Mesenchymal stem cell (in vitro differentiated cells and primary cell): ENCODE measurements around the gene WNT5B.
"Not testable (repeated sequence)": the region's sequence is repeated elsewhere in the genome, so short reads cannot be mapped to it uniquely, and the experiment has no call there.

Experiments
- DNase-seq: peaks from one replicate; pipeline ENCODE4 v3.0.0-alpha.2; 2013
- H2AFZ ChIP-seq: one replicate; pipeline ENCODE4 v1.6.1; 2013; ENCODE audit warnings: low read depth, mild to moderate bottlenecking, control low read depth, inconsistent platforms, low read length, moderate library complexity
- H2AK5ac ChIP-seq: 2 replicates; pipeline ENCODE4 v1.6.1; 2013; ENCODE audit warnings: low read length, moderate library complexity, mild to moderate bottlenecking, inconsistent platforms; ENCODE audit not compliant: severe bottlenecking
- H2BK120ac ChIP-seq: one replicate; pipeline ENCODE4 v1.6.1; 2013; ENCODE audit warnings: low read depth, mild to moderate bottlenecking, inconsistent platforms, low read length, moderate library complexity
- H2BK12ac ChIP-seq, 2 experiments: one replicate each; pipeline ENCODE4 v1.6.1; 2013; ENCODE audit warnings: inconsistent platforms in 2 of 2, low read length in 2 of 2, mild to moderate bottlenecking in 2 of 2, moderate library complexity in 2 of 2, control low read depth in 1 of 2
- H2BK15ac ChIP-seq: one replicate; pipeline ENCODE4 v1.6.1; 2013; ENCODE audit warnings: mild to moderate bottlenecking, low read depth, inconsistent platforms; ENCODE audit not compliant: poor library complexity, severe bottlenecking
- H2BK5ac ChIP-seq: 2 replicates; pipeline ENCODE4 v1.6.1; 2013; ENCODE audit warnings: low read depth, mild to moderate bottlenecking, low read length, control low read depth, inconsistent platforms; ENCODE audit not compliant: poor library complexity, severe bottlenecking
- H3K14ac ChIP-seq, 2 experiments: one replicate each; pipeline ENCODE4 v1.6.1; 2013; ENCODE audit warnings: inconsistent platforms in 2 of 2, low read length in 2 of 2, control low read depth in 1 of 2, mild to moderate bottlenecking in 1 of 2, moderate library complexity in 1 of 2
- H3K18ac ChIP-seq, 2 experiments: one replicate each; pipeline ENCODE4 v1.6.1; 2013; ENCODE audit warnings: inconsistent platforms in 2 of 2, low read length in 2 of 2, control low read depth in 1 of 2, low read depth in 1 of 2, mild to moderate bottlenecking in 1 of 2
- H3K23ac ChIP-seq, 2 experiments: one replicate each; pipeline ENCODE4 v1.6.1; 2013; ENCODE audit warnings: inconsistent platforms in 2 of 2, low read length in 2 of 2, mild to moderate bottlenecking in 2 of 2, moderate library complexity in 2 of 2, control low read depth in 1 of 2
- H3K27ac ChIP-seq: 2 replicates; pipeline ENCODE4 v1.5.1; 2013; ENCODE audit warnings: mild to moderate bottlenecking, moderate library complexity, low read length, control low read depth, inconsistent platforms; ENCODE audit not compliant: poor library complexity, severe bottlenecking
- H3K27me3 ChIP-seq, 2 experiments: 2 replicates each; pipeline versions ENCODE4 v1.6.1 to v1.7.0; 2013; ENCODE audit warnings: low read length in 2 of 2, mild to moderate bottlenecking in 2 of 2, moderate library complexity in 2 of 2, control low read depth in 1 of 2, inconsistent platforms in 1 of 2; ENCODE audit not compliant: control insufficient read depth in 1 of 2, insufficient read depth in 1 of 2
- H3K36me3 ChIP-seq, 2 experiments: 2 replicates each; pipeline versions ENCODE4 v1.6.1 to v1.7.0; 2013; ENCODE audit warnings: low read length in 2 of 2, control low read depth in 1 of 2, inconsistent platforms in 1 of 2, low read depth in 1 of 2, mild to moderate bottlenecking in 1 of 2; ENCODE audit not compliant: insufficient read depth in 2 of 2, control insufficient read depth in 1 of 2
- H3K4ac ChIP-seq, 2 experiments: one replicate each; pipeline ENCODE4 v1.6.1; 2013; ENCODE audit warnings: inconsistent platforms in 2 of 2, low read length in 2 of 2, mild to moderate bottlenecking in 2 of 2, moderate library complexity in 2 of 2, control low read depth in 1 of 2, low read depth in 1 of 2
- H3K4me1 ChIP-seq: 2 replicates; pipeline ENCODE4 v1.6.1; 2013; ENCODE audit warnings: low read depth, low read length, control low read depth; ENCODE audit not compliant: control insufficient read depth, insufficient read depth
- H3K4me2 ChIP-seq: 2 replicates; pipeline ENCODE4 v1.6.1; 2013; ENCODE audit warnings: low read length, mild to moderate bottlenecking, inconsistent platforms; ENCODE audit not compliant: poor library complexity, severe bottlenecking
- H3K4me3 ChIP-seq, 2 experiments: 2 replicates each; pipeline versions ENCODE4 v1.5.1 to v1.7.0; 2013; ENCODE audit warnings: low read length in 2 of 2, mild to moderate bottlenecking in 2 of 2, control low read depth in 1 of 2, low read depth in 1 of 2; ENCODE audit not compliant: insufficient read depth in 1 of 2
- H3K79me1 ChIP-seq: replicated peaks from 2 replicates; pipeline ENCODE4 v1.6.1; 2013; ENCODE audit warnings: mild to moderate bottlenecking, control low read depth, low read length, inconsistent platforms; ENCODE audit not compliant: poor library complexity, severe bottlenecking
- H3K9ac ChIP-seq: 2 replicates; pipeline ENCODE4 v1.7.0; 2013; ENCODE audit warnings: mild to moderate bottlenecking, low read length, moderate library complexity
- H3K9me3 ChIP-seq: 2 replicates; pipeline ENCODE4 v1.7.0; 2013; ENCODE audit warnings: mild to moderate bottlenecking, low read length; ENCODE audit not compliant: control insufficient read depth
- H4K8ac ChIP-seq: one replicate; pipeline ENCODE4 v1.6.1; 2013; ENCODE audit warnings: inconsistent platforms, mild to moderate bottlenecking, low read length, moderate library complexity
- H4K91ac ChIP-seq: one replicate; pipeline ENCODE4 v1.6.1; 2013; ENCODE audit warnings: mild to moderate bottlenecking, low read length, inconsistent platforms
- WGBS: methylation state at CpG from one replicate; pipeline ENCODE4 v1.1.7; 2013; ENCODE audit warnings: mixed read lengths; 5-methylcytosine and 5-hydroxymethylcytosine counted together

WNT5B gene

DNA sequence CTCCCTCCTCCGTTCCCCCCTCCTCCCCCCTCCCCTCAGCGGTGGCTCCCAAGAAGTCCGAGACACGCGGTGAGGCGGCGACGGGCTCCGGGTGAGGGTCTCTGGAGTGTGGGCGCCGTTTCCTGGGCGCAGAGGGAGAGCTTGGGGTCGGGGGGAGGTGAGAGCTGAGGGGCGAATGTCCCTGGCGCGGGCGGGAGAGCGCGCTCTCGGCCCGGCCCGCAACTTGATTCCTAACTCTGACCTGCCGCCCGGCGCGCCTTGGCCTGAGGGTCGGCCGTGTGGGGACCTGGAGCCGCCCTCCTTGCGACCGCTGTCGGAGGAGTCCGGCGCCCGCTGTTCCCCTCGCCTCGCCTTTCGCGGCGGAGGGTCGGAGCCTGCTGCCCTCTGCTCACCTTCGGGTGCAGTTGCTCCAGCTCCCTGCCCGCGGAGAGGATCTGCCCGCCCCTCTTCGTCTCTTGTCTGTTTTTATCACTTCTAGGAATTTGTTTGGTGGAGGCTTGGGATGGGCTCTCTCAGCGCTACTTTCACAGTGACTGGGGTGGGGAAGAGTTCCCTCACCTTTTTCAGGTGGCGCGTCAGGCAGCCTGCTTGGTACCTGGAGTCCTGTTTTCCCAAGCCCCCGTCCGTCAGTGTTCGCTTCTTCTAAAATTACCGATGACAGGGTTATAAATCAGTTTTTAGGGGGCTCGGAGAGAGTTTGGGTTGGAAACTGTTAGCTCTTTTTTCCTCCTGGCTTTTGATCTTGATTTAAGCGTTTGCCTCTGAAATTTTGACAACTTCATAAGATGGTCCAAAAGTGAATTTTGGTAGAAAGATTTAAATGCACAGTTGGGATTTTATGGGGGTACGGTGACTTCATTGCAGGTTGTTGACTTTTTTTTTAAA lies 62.3 kb downstream of the WNT5B start:
- under 1% methylated on average over 33 of the region's 56 CpGs for WGBS
- Histone ChIP-seq H4K91ac (peak overlapping the region; percentile 89), H2BK15ac (no peak overlapping the region)

DNA sequence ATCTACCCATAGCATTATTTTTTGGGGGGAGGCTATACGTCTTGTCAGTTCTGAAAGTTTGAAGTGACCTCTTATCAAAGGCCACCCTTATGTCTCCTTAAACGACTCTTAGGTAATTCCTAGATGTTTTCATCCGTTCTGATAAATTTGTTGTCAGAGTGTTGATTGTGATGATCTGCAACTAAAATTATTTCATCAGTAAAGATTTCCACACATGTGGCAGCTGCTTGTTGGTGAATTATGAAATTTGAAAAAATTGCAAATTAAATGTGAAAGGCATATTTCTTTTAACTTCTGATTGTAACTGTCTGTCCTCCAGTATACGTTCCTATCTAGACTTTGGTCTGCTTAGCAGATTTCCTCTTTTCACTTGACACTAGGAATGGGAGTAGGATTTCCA lies 63.2 kb downstream of the WNT5B start:
- Histone ChIP-seq H3K79me1 (peaks cover 5% of the 10 kb centered on the region), H3K23ac (no peak overlapping the region), H3K9me3 (no peaks in the 10 kb centered on the region), H4K8ac (no peak overlapping the region), H2AK5ac (no peak overlapping the region), H3K18ac (no peak overlapping the region), H3K27ac (no peak overlapping the region), H3K27me3 (no peaks in the 10 kb centered on the region), H2BK12ac (no peak overlapping the region), H3K36me3 (peaks cover 0 to 3% of the 10 kb centered on the region in 2 experiments), H3K4ac (no peak overlapping the region), H3K4me3 (peak overlapping the region in 1 of 2 experiments; percentile 90), H2BK15ac (no peak overlapping the region), H3K9ac (peak overlapping the region; percentile 97), H3K4me2 (peak overlapping the region; percentile 28), H3K4me1 (no peaks in the 10 kb centered on the region), H2AFZ (no peak overlapping the region), H4K91ac (no peak overlapping the region), H3K14ac (no peak overlapping the region), H2BK120ac (no peak overlapping the region), H2BK5ac (no peak overlapping the region)
- no peak for DNase-seq
- no CpG with 5 or more reads among the region's 4 CpGs for WGBS

More for the DNA sequence above, 62.3 kb downstream of the WNT5B start:
- Histone ChIP-seq H2BK5ac (peak overlapping the region; percentile 4), H2BK12ac (peak overlapping the region in 1 of 2 experiments; percentile 37), H3K79me1 (peaks cover 5% of the 10 kb centered on the region), H4K8ac (peak overlapping the region; percentile 90), H2BK120ac (peak overlapping the region; percentile 92), H2AK5ac (no peak overlapping the region), H3K4me1 (no peaks in the 10 kb centered on the region), H3K4ac (peak overlapping the region; percentile 87 to 94), H3K14ac (peak overlapping the region in 1 of 2 experiments; percentile 93), H3K36me3 (peaks cover 0 to 3% of the 10 kb centered on the region in 2 experiments), H3K9me3 (no peaks in the 10 kb centered on the region), H3K23ac (peak overlapping the region; percentile 34), H3K4me3 (peak overlapping the region; percentile 90 to 97), H3K27me3 (no peaks in the 10 kb centered on the region), H3K27ac (no peak overlapping the region), H3K18ac (peak overlapping the region; percentile 70 to 95), H3K4me2 (peak overlapping the region; percentile 87), H3K9ac (peak overlapping the region; percentile 97), H2AFZ (peak overlapping the region; percentile 20)
- DNase-seq, result peak; percentile 62

DNA sequence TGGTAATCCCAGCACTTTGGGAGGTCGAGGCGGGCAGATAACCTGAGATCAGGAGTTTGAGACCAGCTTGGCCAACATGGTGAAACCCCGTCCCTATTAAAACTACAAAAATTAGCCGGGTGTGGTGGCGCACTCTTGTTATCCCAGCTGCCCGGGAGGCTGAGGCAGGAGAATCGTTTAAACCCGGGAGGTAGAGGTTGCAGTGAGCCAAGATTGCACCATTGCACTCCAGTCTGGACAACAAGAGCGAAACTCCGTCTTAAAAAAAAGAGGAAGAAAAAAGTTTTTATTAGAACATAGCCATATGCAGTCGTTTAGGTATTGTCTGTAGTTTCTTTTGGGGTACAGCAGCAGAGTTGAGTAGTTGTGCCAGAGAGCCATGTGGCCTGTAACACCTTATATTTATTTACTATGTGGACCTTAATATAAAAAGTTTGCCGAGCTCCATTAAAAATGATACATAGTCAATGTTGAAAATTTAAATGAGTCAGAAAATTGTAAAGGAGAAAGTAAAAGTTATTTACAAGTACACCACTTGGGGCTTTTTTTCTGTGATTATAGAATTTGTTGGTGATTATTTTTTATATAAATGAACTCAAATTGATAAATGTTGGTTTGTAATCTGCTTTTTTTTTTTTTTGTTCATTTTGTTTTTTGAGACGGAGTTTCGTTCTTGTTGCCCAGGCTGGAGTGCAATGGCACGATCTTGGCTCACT lies 64.0 kb downstream of the WNT5B start:
- Histone ChIP-seq H3K23ac (no peak overlapping the region), H2AFZ (no peak overlapping the region), H3K79me1 (peaks cover 5% of the 10 kb centered on the region), H3K4me3 (peak overlapping the region in 1 of 2 experiments; percentile 90), H2BK12ac (no peak overlapping the region), H3K4me2 (no peak overlapping the region), H3K27ac (no peak overlapping the region), H3K14ac (no peak overlapping the region), H4K91ac (no peak overlapping the region), H3K27me3 (no peaks in the 10 kb centered on the region), H3K36me3 (peaks cover 0 to 3% of the 10 kb centered on the region in 2 experiments), H3K18ac (no peak overlapping the region), H3K9me3 (no peaks in the 10 kb centered on the region), H2BK5ac (no peak overlapping the region), H3K9ac (no peak overlapping the region), H2BK120ac (no peak overlapping the region), H3K4ac (no peak overlapping the region), H3K4me1 (no peaks in the 10 kb centered on the region), H2BK15ac (no peak overlapping the region), H2AK5ac (no peak overlapping the region), H4K8ac (no peak overlapping the region)
- DNase-seq, result no peak
- WGBS, result 92% methylated on average over 15 of the region's 15 CpGs

DNA sequence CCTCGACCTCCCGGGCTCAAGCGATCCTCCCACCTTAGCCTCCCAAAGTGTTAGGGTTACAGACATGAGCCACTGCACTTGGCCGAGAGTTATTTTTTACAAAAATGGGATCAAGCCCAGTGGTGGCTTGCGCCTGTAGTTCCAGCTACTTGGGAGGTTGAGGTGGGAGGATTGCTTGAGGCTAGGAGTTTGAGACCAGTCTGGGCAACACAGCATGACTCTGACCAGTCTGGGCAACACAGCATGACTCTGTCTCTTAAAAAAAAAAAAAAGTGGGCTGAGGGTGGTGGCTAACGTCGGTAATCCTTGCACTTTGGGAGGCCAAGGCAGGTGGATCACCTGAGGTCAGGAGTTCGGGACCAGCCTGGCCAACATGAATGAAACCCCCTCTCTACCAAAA lies 66.1 kb downstream of the WNT5B start:
- not testable (repeated sequence) for H2AFZ ChIP-seq, H3K79me1 ChIP-seq, H3K9me3 ChIP-seq, H3K9ac ChIP-seq, H3K4me1 ChIP-seq, H2BK120ac ChIP-seq, H3K18ac ChIP-seq, H3K4ac ChIP-seq, H4K91ac ChIP-seq, H2AK5ac ChIP-seq, H3K27ac ChIP-seq, H3K4me2 ChIP-seq, DNase-seq, H3K23ac ChIP-seq, H2BK15ac ChIP-seq, H3K4me3 ChIP-seq, H3K14ac ChIP-seq, H3K27me3 ChIP-seq, H2BK5ac ChIP-seq, H4K8ac ChIP-seq, H3K36me3 ChIP-seq, H2BK12ac ChIP-seq
- 100% methylated on average over 2 of the region's 8 CpGs for WGBS
